ENCODE measurements around the gene TMEM154.

The TMEM154 gene

DNA sequence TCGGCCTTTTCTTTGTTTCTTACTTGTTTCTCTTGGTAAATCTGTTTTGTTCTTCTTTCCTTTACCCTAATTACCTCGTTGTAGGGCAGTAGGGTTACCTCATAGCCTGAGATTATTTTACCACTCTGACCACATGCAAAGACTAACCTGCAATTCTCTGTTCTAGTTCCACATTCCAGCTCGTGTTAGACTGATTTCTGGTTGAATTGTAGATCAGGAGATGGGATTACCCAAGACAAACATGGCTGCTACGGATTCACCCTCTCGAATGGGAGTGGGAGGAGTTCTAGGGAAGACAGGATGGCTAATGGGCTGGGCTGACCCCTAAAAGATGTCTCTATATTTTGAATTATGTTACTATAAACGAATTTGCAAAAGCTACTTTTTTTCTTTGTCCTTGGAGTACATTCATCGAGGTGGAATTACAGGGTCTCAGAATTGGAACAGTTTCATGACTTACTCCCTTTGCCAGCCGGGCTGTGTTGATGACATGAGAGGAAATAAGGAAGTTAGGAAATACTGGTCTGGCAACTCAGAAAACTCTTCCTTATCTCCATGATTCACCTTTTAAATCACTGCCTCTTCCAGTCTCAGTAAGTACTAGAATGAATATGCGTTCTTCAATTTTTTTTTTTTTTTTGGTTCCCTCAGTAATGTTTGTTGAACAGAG lies 107.2 kb downstream of the TMEM154 start:
- Mint-ChIP-seq H3K4me1 (peaks cover 3 to 6% of the 10 kb centered on the region in 2 donors), H3K27me3 (peaks cover 5 to 9% of the 10 kb centered on the region in 2 donors), H3K4me3 (no peak overlapping the region), H3K9me3 (peaks cover 0 to 1% of the 10 kb centered on the region in 2 donors), H3K36me3 (no peaks in the 10 kb centered on the region), H3K27ac (no peak overlapping the region)
- ATAC-seq (replicated peaks) = no peak
- DNase-seq = no peak

DNA sequence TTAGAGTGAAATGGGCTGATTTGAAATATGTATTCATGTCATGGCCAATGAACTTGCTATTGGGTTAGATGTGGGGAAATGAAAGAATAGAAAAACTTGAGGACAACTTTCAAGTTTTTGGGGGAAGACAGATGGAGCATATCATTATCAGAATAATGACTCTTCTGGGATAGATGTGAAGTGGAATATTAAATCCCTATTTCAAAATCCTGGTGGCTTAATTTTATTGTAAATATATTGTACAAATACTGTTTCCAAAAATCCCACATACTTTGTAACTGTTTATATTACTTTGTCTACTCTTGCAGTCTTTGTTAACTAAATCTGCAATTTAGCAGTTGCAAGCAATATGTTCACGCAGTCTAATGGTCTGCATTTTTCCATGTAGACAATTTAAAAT lies 108.0 kb downstream of the TMEM154 start:
- ATAC-seq (replicated peaks) = no peak
- H3K27ac Mint-ChIP-seq = no peak overlapping the region
- no peak for DNase-seq
- H3K36me3 Mint-ChIP-seq = no peaks in the 10 kb centered on the region
- H3K4me1 Mint-ChIP-seq = peaks cover 3 to 6% of the 10 kb centered on the region in 2 donors
- no peak overlapping the region for H3K4me3 Mint-ChIP-seq
- H3K9me3 Mint-ChIP-seq = peaks cover 0 to 1% of the 10 kb centered on the region in 2 donors
- peaks cover 5 to 9% of the 10 kb centered on the region in 2 donors for H3K27me3 Mint-ChIP-seq

DNA sequence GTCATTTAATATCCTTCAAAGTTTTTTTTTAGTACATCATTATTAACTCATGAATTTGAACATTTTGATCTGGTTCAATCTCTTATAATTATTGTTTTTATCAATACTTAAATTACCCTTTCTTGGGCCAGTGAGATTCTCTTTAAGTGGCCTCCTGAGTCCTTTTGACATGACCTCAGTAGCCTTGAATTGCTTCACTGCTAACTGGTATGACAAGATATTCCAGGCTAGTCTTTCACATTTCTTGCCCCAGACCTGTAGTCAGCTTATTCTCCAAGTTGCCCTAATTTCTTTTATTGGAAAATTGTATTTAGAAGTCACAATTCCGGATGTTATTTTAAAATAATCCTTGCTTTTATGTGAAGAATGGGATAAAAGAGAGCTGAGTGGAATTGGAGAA lies 108.5 kb downstream of the TMEM154 start:
- Mint-ChIP-seq H3K27me3 (peaks cover 5 to 9% of the 10 kb centered on the region in 2 donors), H3K27ac (no peak overlapping the region), H3K4me3 (no peak overlapping the region), H3K36me3 (no peaks in the 10 kb centered on the region), H3K4me1 (peaks cover 3 to 6% of the 10 kb centered on the region in 2 donors), H3K9me3 (peaks cover 0 to 1% of the 10 kb centered on the region in 2 donors)
- DNase-seq (no peak), ATAC-seq (replicated peaks) (no peak)
